NCI-H146 treated with DMSO at 0.1 percent for 48 hours (cell line): ENCODE data around the gene STK36.

Experiments used
- DNase-seq: peaks from one replicate; lab custom pipeline; 2025; ENCODE audit not compliant: unreplicated experiment; lab: John Stamatoyannopoulos, UW

The STK36 gene, protein sequence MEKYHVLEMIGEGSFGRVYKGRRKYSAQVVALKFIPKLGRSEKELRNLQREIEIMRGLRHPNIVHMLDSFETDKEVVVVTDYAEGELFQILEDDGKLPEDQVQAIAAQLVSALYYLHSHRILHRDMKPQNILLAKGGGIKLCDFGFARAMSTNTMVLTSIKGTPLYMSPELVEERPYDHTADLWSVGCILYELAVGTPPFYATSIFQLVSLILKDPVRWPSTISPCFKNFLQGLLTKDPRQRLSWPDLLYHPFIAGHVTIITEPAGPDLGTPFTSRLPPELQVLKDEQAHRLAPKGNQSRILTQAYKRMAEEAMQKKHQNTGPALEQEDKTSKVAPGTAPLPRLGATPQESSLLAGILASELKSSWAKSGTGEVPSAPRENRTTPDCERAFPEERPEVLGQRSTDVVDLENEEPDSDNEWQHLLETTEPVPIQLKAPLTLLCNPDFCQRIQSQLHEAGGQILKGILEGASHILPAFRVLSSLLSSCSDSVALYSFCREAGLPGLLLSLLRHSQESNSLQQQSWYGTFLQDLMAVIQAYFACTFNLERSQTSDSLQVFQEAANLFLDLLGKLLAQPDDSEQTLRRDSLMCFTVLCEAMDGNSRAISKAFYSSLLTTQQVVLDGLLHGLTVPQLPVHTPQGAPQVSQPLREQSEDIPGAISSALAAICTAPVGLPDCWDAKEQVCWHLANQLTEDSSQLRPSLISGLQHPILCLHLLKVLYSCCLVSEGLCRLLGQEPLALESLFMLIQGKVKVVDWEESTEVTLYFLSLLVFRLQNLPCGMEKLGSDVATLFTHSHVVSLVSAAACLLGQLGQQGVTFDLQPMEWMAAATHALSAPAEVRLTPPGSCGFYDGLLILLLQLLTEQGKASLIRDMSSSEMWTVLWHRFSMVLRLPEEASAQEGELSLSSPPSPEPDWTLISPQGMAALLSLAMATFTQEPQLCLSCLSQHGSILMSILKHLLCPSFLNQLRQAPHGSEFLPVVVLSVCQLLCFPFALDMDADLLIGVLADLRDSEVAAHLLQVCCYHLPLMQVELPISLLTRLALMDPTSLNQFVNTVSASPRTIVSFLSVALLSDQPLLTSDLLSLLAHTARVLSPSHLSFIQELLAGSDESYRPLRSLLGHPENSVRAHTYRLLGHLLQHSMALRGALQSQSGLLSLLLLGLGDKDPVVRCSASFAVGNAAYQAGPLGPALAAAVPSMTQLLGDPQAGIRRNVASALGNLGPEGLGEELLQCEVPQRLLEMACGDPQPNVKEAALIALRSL (N-terminal part only)

DNA sequence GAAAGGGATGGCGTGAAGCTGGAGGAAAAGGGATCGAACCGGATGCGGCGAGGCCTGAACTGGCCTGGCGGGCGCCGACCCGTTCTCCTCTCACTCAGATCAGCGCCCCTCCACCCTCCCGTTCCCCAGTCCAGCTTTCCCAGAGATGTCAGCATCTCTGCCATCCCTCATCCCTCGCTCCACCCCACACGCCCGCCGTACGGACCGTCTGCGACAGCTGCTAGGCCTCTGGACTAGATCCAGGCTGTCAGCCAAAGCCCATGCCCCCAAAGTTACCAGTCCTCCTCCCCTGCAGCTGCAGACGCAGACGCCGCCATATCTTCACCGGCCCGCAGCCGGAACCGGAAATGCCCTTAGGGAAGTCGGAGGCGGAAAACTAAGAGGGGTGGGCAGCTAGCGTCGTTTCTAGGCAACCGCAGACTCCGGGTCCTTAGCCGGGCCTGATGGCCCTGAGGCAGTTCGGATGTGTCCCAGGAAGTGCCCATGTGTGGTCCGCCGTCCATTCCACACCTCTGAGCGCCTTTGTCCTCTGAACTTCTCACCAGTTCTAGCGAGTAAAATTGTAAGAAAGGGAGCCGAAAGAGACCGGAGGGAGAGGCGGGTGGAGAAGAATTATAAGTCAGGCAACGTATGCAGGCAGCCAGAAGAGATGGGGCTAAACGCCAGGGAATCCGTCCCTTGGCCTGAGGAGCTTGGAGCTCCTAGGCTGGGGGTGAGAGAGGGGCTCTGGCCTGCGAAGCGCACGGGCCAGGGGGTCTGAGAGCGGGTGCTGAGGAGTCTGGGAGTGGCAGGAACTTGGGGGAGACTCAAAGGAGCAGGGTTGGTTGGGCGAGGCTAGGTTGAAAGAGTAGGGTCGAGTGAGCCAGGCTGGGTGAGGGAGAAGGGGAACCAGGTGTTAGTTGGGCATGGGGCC lies at the start of gene STK36, which contains the start of gene RNF25:
STK36 (plus strand) TSS at position 433 of the 913 bp plus-strand sequence. CDS start 744 bp downstream, outside the sequence.
RNF25 (minus strand) TSS at position 349 of the 913 bp plus-strand sequence; CDS start at position 317, 32 bp downstream.
- peak; percentile 84 for DNase-seq

- no peak for DNase-seq
These were observed 49.1 kb upstream of the STK36 start for GRCh38 chr2:218622606-218623365.

GRCh38 chr2:218623366-218623705 lies 48.5 kb upstream of the STK36 start:
- no peak for DNase-seq

GRCh38 chr2:218626369-218626768 lies 45.5 kb upstream of the STK36 start:
- no peak for DNase-seq

GRCh38 chr2:218627939-218628338 lies 43.9 kb upstream of the STK36 start:
- DNase-seq: no peak

DNA sequence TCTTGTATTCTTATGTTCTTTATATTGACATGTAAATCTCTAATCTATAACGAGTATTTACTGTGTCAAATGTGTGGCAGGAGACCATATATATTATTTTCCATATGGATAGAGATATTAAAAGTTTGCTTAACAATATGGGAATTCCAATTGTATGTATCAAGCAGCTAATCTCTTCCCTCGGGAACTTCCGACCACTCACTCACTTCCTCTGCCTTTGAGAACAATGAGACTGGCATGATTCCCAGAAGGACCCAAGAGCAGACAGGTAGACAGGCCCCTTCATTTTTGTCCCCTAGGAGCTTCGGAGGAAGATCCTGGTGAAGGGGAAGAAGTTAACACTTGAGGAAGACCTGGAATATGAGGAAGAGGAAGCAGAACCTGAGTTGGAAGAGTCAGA lies 40.0 kb upstream of the STK36 start:
- no peak for DNase-seq

DNA sequence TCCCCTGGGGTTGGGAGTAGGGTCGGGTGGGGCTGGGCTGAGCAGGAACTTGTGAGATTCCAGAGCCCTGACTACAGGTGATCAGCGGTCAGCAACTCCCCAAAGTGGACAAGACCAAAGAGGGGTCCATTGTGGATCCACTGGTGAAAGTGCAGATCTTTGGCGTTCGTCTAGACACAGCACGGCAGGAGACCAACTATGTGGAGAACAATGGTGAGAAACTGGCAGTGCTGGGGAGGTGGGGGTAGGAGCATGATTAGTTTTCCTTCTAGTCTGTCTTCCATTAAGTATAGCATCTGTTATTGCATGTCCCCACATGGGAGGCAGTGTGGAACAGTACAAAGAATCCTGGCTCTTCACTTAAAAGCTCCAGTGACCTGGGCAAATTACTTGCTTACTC lies 36.2 kb upstream of the STK36 start:
- DNase-seq: no peak

DNA sequence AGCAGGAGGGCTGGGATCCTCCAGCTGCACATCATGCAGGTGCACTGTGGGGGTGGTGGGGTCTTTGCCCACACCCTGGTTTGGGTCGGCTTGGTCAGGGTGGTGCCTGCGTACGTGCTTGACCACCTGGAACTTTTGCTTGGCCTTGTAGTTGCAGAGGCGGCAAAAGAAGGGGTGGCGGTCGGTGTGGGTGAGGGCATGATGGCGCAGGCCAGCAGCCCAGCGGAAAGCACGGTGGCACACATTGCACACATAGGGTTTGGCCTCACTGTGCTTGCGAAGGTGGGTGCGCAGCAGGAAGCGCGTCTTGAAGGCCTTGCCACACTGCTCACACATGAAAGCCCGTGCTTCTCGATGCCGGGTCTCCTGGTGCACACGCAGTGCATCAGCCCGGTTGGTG lies 33.5 kb upstream of the STK36 start:
- no peak for DNase-seq

GRCh38 chr2:218642121-218642656 lies 29.7 kb upstream of the STK36 start:
- no peak for DNase-seq

DNA sequence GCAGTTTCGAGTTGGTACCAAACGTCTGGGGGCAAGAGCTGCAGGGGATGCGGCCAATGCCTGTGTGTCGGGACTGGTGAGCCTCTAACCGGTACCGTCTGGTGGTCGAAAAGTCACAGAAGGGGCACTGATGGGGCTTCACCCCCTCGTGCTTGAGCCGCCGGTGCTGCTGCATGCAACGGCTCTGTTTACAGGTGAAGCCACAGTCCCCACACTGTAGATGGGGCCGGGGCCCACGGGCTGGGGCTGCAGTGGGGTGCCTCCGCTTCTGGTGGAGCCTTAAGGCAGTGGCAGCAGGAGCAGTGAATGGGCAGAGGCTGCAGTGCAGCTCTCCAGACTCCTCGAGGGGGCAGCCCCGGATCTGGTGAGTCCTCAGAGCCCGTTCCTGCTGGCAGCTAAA lies 29.1 kb upstream of the STK36 start:
- no peak for DNase-seq

- DNase-seq: no peak
These were observed 28.1 kb upstream of the STK36 start for GRCh38 chr2:218643751-218644310.

DNA sequence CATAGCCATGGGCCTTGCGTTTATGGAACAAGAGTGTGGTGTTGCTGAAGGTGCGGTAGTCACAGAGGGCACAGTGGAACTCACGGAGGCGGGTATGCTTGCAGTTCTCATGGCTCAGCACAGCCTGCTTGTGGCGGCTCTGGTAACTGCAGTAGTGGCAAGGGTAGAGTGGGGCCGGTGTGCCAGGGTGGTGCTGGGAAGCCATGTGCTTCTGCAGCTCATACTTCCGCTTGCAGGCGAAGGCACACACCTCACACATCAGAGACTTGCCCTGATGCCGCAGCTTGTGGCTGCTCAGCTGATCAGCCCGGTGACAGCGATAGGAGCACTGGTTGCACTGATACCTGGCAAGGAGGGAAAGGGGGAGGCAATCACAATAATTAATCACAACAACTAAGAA lies 27.2 kb upstream of the STK36 start:
- DNase-seq: no peak

GRCh38 chr2:218645126-218645525 lies 26.8 kb upstream of the STK36 start:
- no peak for DNase-seq

GRCh38 chr2:218648088-218648786 lies 23.6 kb upstream of the STK36 start:
- no peak for DNase-seq

DNA sequence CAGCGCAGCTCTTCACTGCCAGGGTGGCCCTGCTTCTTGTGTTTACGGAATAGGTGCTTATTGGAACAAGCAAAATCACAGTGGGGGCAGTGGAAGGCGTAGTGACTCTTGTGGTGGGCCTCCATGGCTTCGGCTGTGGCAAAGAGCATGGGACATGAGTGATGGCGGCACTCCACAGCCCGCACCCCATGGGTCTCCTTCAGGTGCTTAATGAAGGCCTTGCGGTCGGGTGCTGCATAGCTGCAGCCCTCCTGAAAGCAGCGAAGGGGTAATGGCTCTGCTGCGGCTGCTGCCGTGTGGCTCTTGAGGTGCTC lies 23.1 kb upstream of the STK36 start:
- no peak for DNase-seq

DNA sequence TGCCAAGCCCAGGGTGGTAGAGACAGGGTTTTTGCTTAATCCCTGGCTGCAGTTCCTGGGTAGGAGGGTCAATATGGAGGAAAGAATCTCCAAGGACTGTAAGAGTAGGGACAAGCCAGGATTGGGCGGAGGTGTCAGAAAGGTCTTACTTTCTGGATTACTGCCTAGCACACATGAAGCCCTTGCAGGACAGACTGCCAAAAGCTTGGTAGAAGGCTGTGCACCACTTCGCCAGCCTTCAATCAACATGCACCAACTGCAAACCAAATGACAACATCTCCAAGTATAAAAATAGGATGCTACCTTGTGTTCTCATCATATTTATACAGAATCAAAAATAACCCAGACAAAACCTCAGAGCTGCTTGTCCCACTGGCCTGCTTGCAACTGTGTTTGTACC lies 16.1 kb upstream of the STK36 start:
- no peak for DNase-seq

DNA sequence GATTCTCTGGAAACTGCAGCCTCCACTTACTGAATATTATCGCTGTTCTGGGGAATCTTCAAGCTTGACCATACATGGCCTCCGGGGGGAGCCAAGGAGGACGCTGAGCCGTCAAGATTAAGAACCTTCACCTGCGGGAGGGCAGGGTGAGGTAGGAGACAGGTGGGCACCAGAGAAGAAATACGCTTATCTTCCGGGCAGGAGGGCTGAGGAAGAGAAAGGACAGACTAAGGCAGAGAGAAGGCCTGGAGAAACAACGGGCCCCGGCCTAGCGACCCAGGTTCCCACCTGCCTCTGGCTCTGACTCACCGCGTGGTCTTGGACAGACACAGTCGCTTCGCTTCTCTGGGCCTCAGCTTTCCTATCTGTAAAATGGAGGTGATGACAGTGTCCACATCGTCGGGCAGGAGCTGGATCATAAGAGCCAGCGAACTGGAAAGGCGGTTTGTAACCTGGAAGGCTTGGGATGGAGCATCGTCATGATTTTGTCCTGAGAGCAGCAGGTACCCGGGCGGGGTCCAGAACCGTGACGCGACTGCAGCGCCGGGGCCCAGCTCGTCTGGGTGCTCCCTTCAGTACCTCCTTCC lies 13.1 kb upstream of the STK36 start:
- DNase-seq: peak; percentile 18
